NCI-H2107 treated with DMSO at 0.1 percent for 48 hours (cell line): ENCODE data around the gene CYTH1.

Experiments
- DNase-seq: peaks from one replicate; lab custom pipeline; 2025; ENCODE audit not compliant: unreplicated experiment; lab: John Stamatoyannopoulos, UW

CYTH1 gene

GRCh38 chr17:78654325-78654724, 127.7 kb downstream of the CYTH1 start:
- no peak for DNase-seq

DNA sequence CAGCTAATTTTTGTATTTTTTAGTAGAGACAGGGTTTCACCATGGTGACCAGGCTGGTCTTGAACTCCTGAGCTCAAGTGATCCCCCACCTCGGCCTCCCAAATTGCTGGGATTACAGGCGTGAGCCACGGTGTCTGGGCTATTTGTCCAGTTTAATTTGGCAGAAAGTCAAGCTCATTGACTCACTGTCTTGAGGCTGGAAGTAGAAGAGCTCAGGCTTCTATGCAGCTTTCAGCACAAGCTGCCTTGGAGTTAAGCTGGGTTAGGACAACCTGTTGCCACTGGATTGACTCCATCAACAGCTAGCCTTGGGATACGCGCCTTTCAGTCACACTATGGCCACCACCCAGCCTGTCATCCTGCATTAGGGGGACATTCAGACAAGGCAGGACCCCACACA, 128.7 kb downstream of the CYTH1 start:
- no peak for DNase-seq

GRCh38 chr17:78652913-78653312, 129.2 kb downstream of the CYTH1 start:
- no peak for DNase-seq

- DNase-seq, result no peak
Measured at GRCh38 chr17:78652024-78652423, 130.0 kb downstream of the CYTH1 start.

DNA sequence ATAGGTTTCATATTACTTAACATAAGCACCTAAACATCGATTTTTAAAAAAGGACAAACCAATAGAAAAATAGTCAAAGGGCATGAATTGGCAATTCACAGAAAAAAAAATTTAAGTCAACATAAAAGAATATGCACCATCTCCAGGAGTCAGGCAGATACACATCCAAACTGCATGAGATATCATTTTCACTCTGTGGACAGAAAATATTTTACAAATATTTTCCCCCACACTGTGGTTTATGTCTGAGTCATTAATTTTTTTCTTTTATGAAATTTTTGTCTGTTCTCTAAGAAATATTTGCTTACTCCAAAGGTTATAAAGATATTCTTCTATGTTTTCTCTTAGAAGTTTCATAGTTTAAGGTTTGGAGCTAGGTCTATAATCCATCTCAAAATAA, 130.5 kb downstream of the CYTH1 start:
- no peak for DNase-seq

DNA sequence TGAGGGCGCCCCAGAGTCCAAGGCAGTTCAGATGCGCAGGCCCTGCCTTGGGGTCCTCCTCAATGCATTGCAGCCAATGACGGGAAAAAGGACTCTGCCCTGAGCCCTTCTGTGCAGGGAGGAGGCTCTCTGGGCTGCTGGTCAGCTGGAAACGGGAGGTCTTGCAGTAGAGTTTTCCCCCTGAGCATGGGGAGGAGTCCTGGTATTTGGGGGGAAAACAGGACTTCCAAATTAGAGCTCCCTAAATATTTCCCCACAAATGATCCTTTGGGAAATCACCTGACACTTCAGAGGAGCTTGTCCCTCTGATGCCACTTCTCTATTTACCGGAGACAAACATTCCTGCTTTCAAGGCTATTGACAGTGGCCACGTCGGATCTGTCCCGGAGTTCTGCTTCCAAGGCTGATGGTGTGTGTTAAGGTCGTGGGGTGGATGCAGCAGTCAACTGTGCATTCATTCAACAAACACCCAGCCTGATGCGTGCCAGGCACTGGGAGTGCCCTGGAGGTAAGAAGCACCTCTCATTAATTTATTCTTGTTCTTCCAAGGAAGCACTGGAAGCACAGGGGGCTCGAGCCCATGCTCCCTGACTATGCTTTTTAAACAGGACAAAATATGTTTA, 131.9 kb downstream of the CYTH1 start:
- no peak for DNase-seq

DNA sequence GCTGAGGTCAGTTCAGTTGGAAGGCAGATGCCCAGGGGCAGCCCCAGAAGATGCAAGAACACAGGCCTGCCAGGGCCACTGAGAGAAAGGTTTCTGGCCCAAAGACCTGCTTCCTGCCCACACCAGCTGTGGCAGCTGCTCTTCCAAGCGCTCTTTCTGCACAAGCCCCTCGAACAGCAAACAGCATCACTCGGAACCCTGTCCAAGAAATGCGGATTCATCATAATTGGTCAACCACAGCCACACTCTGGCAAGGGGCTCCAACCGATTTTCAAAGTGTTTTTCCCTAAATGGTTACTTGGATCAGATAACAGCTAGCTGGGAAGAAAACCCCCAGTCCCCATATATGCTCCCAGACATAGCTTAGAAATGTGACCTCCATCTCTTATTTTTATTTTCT, 133.8 kb downstream of the CYTH1 start:
- no peak for DNase-seq

DNA sequence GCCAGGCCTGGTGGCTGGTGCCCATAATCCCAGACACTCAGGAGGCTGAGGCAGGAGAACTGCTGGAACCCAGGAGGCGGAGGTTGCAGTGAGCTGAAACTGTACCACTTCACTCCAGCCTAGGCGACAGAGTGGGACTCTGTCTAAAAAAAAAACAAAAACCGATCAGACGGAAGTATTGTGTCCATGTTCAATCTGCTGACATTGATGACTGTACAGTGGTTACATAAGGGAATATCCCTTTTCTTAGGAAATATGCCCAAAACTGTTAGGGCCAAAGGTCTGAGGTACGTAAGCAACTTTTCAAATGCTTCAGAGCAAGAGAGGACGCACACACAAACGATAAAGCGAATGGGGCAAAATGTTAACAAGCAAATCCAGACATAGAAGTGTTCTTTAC, 135.0 kb downstream of the CYTH1 start:
- no peak for DNase-seq

DNA sequence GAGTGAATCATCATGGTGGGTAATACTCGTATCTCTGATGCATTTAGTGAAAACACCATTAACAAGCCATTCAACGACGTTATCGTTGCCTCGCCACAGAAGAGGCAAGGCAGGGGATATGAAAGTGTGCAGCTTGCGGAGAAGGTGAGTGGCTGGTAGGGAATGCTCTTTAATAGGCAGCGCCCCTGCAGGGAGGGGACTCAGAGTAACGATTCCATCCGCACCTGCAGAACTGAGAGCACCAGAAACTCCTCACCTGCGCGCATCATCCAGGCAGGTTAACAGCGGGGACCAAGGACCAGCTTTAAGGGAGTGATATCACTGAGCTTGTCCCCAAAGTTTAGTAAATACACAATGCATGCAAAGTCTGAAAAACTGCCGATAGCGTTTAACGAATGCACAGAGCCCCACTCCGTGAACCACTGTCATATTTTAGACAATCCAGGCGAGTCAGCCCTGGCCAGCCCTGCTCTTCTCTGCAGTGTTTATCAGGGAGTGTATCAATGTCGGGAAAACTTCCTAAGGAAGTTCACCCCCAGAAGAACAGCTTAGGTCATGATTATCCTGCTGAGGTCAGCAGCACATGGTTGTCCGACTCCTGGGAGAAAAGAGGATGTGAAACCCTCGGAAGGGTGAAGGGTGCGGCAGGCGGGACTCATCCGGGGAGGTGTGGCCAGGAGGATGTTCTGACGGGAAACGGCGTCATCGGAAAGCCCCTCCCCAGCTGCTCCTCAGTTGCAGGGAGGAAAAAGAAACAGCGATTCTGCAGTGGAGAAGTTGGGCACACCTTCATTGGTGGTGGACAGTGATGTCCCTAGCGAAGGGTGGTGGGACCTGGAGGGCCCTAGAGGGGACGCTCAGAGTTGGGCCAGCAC, 136.4 kb downstream of the CYTH1 start:
- no peak for DNase-seq

GRCh38 chr17:78644931-78645351, 137.1 kb downstream of the CYTH1 start:
- no peak for DNase-seq

- no peak for DNase-seq
Measured at GRCh38 chr17:78644224-78644623, 137.8 kb downstream of the CYTH1 start.

DNA sequence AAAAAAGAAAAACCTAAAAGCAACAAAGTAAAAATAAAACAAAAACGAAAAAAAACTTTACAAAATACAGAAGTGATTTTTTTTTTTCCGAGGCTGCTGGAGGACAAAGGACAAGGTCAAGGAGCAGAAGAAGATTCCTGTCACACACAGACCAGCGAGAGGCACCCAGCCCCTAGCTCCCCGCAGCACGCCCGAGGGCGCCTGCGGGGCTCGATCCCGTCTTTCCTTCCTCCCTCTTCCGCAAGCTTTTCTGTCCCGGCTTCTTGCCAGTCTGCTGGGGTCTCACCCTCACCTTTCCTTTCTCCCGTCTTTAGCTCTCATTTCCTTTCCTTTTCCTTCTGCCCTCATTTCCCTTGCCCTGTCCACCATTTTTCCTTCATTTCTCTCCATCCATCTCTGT, 138.7 kb downstream of the CYTH1 start:
- DNase-seq, result no peak

GRCh38 chr17:78642707-78643106, 139.4 kb downstream of the CYTH1 start:
- no peak for DNase-seq

DNA sequence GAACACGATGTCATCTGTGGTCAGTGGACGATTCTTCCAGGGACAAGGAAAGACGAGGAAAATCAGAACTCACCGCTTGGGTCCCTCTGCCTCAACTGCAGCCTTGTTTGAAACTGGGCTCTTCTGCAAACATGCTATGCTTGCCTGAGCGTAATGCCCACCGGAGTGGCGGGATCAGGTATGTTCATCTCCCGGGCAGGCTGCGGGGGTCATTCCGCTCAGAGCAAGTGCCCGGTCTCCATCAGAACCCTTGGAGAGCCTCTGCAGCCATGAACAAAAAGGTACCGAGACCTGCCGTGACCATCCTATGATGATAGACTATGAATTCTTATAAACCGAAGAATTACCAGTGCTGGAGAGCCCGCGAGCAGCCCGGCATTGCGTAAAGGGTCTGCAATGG, 140.4 kb downstream of the CYTH1 start:
- no peak for DNase-seq

DNA sequence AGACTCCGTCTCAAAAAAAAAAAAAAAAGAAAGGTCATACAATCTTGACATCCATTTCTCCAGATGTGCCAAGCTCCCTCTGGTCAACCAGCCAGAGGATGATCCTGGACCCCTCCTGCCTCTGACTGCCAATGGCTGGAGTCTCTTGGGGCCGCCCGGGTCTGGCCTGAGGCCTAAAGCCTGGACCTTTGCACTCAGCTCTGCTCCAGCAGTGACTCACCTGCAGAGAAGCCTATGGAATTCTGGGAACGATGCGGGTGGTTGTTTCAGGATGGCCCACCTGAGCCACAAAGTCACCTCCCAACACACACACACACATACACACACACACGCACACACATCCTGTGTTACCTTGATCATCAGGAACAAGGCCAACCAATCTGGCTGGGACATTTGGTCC, 140.8 kb downstream of the CYTH1 start:
- DNase-seq, result no peak

DNA sequence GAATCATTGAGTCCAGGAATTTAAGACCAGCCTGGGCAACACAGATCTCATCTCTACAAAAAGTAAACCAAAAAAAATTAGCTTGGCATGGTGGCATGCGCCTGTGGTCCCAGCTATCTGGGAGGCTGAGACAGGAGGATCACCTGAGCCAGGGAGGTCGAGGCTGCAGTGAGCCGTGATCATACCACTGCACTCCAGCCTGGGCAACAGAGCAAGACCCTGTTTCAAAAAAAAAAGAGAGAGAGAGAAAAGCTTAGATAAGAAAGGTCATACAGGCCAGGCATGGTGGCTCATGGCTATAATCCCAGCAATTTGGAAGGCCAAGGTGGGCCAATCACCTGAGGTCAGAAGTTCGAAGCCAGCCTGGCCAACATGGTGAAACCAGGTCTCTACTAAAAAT, 141.4 kb downstream of the CYTH1 start:
- no peak for DNase-seq

- no peak for DNase-seq
Measured at GRCh38 chr17:78637643-78638420, 144.2 kb downstream of the CYTH1 start.

- DNase-seq, result no peak
Measured at GRCh38 chr17:78637146-78637545, 144.9 kb downstream of the CYTH1 start.

DNA sequence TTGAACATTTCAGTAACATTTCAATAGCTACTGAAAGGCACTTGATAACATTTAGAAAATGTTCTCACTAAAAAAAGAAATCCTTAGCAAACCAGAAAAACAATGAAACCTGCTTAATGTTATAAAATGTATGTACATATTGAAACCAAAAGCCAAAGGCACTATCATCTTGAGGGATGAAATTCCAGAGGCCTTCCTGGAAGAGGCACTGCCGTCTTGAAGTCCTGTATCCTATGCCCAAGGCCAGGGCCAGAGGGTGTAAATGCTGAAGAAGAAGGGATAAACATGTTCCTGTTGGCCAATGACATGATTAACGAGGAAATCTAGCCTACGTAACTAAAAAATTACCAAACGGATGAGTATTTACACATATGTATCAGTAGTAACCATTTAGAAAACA, 147.9 kb downstream of the CYTH1 start:
- DNase-seq, result no peak

GRCh38 chr17:78629436-78629995, 152.6 kb downstream of the CYTH1 start:
- DNase-seq, result no peak
